OCI-LY1 (cell line): ENCODE measurements around the gene MB.

ENCODE experiments used
- EZH2 ChIP-seq: fragments of 200-600 bp; sonication (generic), shearing (Covaris generic); IDR thresholded peaks from 2 replicates; pipeline ENCODE4 v1.8.0; 2017; ENCODE audit warnings: borderline replicate concordance, mixed run types, mild to moderate bottlenecking, antibody characterized with exemption, low read length, moderate library complexity, mixed read lengths
- TF ChIP-seq, protein P1 (sequence below): fragments of 200-600 bp; sonication (generic), shearing (Covaris generic); IDR thresholded peaks from 2 replicates; pipeline ENCODE4 v1.5.1; 2017; ENCODE audit warnings: mild to moderate bottlenecking, antibody characterized with exemption, low read length, moderate library complexity, mixed read lengths

GRCh38 chr22:35618427-35619223 lies 1.5 kb upstream of the MB start:
- no peak for TF ChIP-seq EZH2
- TF ChIP-seq, protein P1, sequence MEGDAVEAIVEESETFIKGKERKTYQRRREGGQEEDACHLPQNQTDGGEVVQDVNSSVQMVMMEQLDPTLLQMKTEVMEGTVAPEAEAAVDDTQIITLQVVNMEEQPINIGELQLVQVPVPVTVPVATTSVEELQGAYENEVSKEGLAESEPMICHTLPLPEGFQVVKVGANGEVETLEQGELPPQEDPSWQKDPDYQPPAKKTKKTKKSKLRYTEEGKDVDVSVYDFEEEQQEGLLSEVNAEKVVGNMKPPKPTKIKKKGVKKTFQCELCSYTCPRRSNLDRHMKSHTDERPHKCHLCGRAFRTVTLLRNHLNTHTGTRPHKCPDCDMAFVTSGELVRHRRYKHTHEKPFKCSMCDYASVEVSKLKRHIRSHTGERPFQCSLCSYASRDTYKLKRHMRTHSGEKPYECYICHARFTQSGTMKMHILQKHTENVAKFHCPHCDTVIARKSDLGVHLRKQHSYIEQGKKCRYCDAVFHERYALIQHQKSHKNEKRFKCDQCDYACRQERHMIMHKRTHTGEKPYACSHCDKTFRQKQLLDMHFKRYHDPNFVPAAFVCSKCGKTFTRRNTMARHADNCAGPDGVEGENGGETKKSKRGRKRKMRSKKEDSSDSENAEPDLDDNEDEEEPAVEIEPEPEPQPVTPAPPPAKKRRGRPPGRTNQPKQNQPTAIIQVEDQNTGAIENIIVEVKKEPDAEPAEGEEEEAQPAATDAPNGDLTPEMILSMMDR: no peak
